ENCODE measurements around the gene EID2B.

The EID2B gene

DNA sequence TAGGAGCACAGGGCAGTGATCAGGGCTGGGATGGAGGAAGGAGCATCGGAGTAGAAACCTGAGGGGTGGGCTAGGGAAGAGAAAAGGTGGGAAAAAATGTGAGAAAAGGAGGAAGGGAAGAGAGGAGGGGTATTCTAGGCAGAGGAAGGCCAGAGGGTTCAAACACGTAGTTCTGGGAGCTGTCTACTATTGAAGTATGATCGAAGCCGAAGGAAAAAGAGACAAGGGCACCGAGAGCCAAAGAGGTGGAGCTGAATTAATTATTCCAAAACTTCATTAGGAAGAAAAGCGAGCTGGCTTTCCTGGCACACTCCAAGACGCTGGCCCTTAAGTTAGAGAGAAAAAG is 26.1 kb downstream of the EID2B start:
- no peak for DNase-seq (ENCODE audit: low read depth)
- TF ChIP-seq, protein P1, sequence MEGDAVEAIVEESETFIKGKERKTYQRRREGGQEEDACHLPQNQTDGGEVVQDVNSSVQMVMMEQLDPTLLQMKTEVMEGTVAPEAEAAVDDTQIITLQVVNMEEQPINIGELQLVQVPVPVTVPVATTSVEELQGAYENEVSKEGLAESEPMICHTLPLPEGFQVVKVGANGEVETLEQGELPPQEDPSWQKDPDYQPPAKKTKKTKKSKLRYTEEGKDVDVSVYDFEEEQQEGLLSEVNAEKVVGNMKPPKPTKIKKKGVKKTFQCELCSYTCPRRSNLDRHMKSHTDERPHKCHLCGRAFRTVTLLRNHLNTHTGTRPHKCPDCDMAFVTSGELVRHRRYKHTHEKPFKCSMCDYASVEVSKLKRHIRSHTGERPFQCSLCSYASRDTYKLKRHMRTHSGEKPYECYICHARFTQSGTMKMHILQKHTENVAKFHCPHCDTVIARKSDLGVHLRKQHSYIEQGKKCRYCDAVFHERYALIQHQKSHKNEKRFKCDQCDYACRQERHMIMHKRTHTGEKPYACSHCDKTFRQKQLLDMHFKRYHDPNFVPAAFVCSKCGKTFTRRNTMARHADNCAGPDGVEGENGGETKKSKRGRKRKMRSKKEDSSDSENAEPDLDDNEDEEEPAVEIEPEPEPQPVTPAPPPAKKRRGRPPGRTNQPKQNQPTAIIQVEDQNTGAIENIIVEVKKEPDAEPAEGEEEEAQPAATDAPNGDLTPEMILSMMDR (conservative IDR thresholded peaks at IDR 0.05; ENCODE audit: control insufficient read depth, insufficient read depth, low read depth, low read length): no peak
- H3K4me3 ChIP-seq (ENCODE audit: control insufficient read depth, low read depth, low read length): no peak overlapping the region

- no peak overlapping the region for H3K4me3 ChIP-seq (ENCODE audit: control insufficient read depth, low read depth, low read length)
- TF ChIP-seq, protein P1 (conservative IDR thresholded peaks at IDR 0.05; ENCODE audit: control insufficient read depth, insufficient read depth, low read depth, low read length): peak; percentile 25
- peak; percentile 70 for DNase-seq (ENCODE audit: low read depth)
Observed at GRCh38 chr19:39502640-39503417, 29.8 kb downstream of the EID2B start.

DNA sequence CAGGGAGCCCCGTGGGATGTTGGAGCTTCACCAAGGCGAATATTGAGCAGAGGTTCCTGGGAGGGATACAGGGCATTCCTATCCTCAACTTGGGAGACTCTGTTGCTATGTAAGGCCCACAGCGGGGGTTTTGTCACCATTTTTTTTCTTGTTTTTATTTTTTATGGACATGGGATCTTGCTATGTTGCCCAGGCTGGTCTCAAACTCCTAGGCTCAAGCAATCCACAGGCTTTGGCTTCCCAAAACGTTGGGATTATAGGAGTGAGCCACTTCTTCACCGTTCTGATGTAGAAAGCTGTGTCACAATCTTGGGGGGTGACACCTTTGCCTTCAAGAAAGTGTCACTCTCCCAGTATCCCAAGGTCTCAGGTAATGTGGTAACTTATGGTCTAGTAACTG is 31.3 kb downstream of the EID2B start:
- H3K4me3 ChIP-seq (ENCODE audit: control insufficient read depth, low read depth, low read length): no peak overlapping the region
- DNase-seq (ENCODE audit: low read depth): no peak
- TF ChIP-seq, protein P1 (conservative IDR thresholded peaks at IDR 0.05; ENCODE audit: control insufficient read depth, insufficient read depth, low read depth, low read length): no peak

GRCh38 chr19:39500543-39500942 is 32.1 kb downstream of the EID2B start:
- H3K4me3 ChIP-seq (ENCODE audit: control insufficient read depth, low read depth, low read length): no peak overlapping the region
- no peak for DNase-seq (ENCODE audit: low read depth)
- TF ChIP-seq, protein P1 (conservative IDR thresholded peaks at IDR 0.05; ENCODE audit: control insufficient read depth, insufficient read depth, low read depth, low read length): no peak

- no peak overlapping the region for H3K4me3 ChIP-seq (ENCODE audit: control insufficient read depth, low read depth, low read length)
- TF ChIP-seq, protein P1 (conservative IDR thresholded peaks at IDR 0.05; ENCODE audit: control insufficient read depth, insufficient read depth, low read depth, low read length): no peak
- DNase-seq (ENCODE audit: low read depth): no peak
Observed at GRCh38 chr19:39499932-39500331, 32.7 kb downstream of the EID2B start.

GRCh38 chr19:39498798-39499642 is 33.6 kb downstream of the EID2B start, which contains the start of gene DLL3:
Gene DLL3 (plus strand): TSS chr19:39498947. CDS start chr19:39498975, 28 bp downstream.
- DNase-seq (ENCODE audit: low read depth): no peak
- no peak within 1 kb of the TSS for H3K4me3 ChIP-seq (ENCODE audit: control insufficient read depth, low read depth, low read length)
- TF ChIP-seq, protein P1 (conservative IDR thresholded peaks at IDR 0.05; ENCODE audit: control insufficient read depth, insufficient read depth, low read depth, low read length): no peak

Data from fibroblast of mammary gland (primary cell).